ENCODE results near the gene PAM. TPM values are rescaled to one million over a fixed set of nuclear protein-coding genes. Genes with fewer than 3 reads are reported as not detected.

Gene PAM
- total RNA-seq, 1 experiment from 2014 or later = 142 TPM

DNA sequence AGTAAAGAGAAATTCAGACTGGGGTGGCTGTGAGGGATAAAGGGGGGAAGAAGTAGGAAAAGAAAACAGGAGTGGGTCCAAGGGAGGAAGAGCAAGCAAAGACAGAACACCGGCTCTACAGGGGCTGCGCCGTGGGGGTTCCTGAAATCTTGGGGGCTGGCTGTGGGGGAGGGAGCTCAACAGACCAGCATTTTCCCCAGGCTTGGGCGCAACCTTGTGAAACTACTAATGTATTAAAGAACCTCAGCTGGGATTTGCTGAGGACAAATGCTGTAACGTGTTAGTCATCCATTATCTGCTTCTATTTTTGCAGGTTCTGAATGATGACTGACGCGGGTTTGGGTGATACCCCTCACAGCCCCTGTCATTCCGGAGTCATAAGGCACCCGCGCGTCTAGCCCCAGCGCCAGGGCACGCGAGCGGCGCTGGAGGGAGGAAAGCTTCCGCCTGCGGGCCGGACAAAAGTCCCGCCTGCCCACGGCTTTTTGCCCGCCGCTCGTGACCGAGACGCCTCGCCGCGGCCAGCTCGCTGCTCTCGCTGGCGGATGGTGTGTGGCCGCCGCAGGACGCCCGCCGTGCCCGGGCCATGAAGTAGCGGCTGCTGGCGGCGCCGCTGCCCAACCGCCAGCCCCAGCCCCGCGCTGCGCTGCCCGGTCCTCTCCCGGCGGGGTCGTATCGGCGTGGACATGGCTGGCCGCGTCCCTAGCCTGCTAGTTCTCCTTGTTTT, 110.6 kb downstream of the PAM start:
- DNase-seq = peak; percentile 58
- CTCF ChIA-PET = interaction anchor here (1.5 kb wide), 1 partner anchor 185 kb away, joined by 6 read pairs; no protein-coding TSS in a partner anchor
- no peaks in the 10 kb centered on the region for H3K27me3 Mint-ChIP-seq (ENCODE audit: unreplicated experiment)

DNA sequence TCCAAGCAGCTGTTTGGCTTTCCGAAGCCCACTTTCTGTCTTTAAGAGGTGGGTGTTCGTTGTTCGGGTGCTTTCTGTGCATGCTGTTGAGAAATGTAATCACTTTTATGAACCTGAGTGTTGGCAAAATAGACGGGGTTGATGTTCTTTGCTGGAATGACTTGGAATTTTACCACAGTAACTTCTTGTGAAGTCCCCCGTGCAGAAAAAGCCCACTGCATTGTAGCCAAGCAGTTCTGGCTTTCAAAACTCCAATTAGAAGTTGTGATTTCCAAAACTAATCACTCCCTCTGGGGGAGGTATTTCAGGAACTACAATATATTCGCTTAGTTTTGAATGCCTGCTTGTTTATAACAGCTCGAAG, 111.1 kb downstream of the PAM start:
- H3K27ac Mint-ChIP-seq (ENCODE audit: unreplicated experiment) = peak overlapping the region; percentile 73
- no peak for TF ChIP-seq CTCF (IDR thresholded peaks at IDR 0.05; ENCODE audit: unreplicated experiment)
- DNase-seq = no peak
- peak overlapping the region; percentile 69 for H3K4me3 Mint-ChIP-seq (ENCODE audit: low read depth, unreplicated experiment)
- CTCF ChIA-PET = interaction anchor here (1.5 kb wide), 1 partner anchor 185 kb away, joined by 6 read pairs; no protein-coding TSS in a partner anchor
- BruUV-seq (replicated peaks) = no TSS peak
- peaks cover 9% of the 10 kb centered on the region for H3K4me1 Mint-ChIP-seq (ENCODE audit: low read depth, unreplicated experiment)
- H3K36me3 Mint-ChIP-seq (ENCODE audit: insufficient read depth, unreplicated experiment) = peaks cover 15% of the 10 kb centered on the region
- intact Hi-C loops (cut with micrococcal nuclease; ENCODE audit: unreplicated experiment) = loop anchor here (5.0 to 10.0 kb wide), 2 partner anchors 51 to 349 kb away; no protein-coding TSS in a partner anchor
- no peaks in the 10 kb centered on the region for H3K27me3 Mint-ChIP-seq (ENCODE audit: unreplicated experiment)
- H3K9me3 Mint-ChIP-seq (ENCODE audit: low read depth, unreplicated experiment) = no peaks in the 10 kb centered on the region

More for the DNA sequence above, 110.6 kb downstream of the PAM start:
- Mint-ChIP-seq H3K27ac (ENCODE audit: unreplicated experiment) (peak overlapping the region; percentile 73), H3K36me3 (ENCODE audit: insufficient read depth, unreplicated experiment) (peaks cover 15% of the 10 kb centered on the region), H3K4me3 (ENCODE audit: low read depth, unreplicated experiment) (peak overlapping the region; percentile 69), H3K9me3 (ENCODE audit: low read depth, unreplicated experiment) (no peaks in the 10 kb centered on the region), H3K4me1 (ENCODE audit: low read depth, unreplicated experiment) (peaks cover 9% of the 10 kb centered on the region)
- TF ChIP-seq CTCF (IDR thresholded peaks at IDR 0.05; ENCODE audit: unreplicated experiment) = no peak
- no TSS peak for BruUV-seq (replicated peaks)
- intact Hi-C loops (cut with micrococcal nuclease; ENCODE audit: unreplicated experiment) = loop anchor here (5.0 to 10.0 kb wide), 2 partner anchors 52 to 349 kb away; no protein-coding TSS in a partner anchor

DNA sequence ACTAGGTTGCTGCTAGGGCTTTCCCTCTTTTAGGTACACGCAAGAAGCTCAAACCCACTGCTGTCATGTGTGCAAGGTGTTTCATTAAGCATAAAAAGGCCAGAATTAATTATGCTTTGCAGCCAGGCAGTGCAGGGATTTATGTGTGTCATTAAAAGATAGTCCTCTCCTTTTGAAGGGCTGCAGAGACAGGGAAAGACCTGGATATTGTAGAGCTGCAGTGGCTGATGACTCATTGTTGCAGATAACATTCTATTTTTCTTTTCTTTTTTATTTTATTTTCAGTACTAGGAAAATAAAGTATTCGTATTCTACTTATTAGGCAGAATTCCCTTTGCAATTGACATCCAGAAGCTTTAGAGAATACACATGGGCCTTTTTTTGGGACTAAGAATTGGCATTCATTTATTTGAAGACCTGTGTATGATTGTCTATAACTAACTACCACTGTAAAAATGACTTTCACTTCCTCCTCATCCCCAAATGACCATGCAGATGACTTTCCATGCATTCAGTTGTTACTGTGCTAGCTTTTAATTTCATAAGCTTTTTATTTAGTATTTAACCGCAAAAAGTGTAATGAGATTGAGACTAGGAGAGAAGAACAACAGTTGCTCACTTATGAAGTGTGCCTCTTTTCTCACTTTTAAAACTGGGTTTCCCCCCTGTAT, 113.0 kb downstream of the PAM start:
- peaks cover 15% of the 10 kb centered on the region for H3K36me3 Mint-ChIP-seq (ENCODE audit: insufficient read depth, unreplicated experiment)
- CTCF ChIA-PET = interaction anchor here (1.2 to 1.4 kb wide), 2 partner anchors 11 to 88 kb away, joined by 3 read pairs; no protein-coding TSS in a partner anchor
- no peak overlapping the region for H3K4me3 Mint-ChIP-seq (ENCODE audit: low read depth, unreplicated experiment)
- no peaks in the 10 kb centered on the region for H3K27me3 Mint-ChIP-seq (ENCODE audit: unreplicated experiment)
- BruUV-seq (replicated peaks) = no TSS peak
- peaks cover 9% of the 10 kb centered on the region for H3K4me1 Mint-ChIP-seq (ENCODE audit: low read depth, unreplicated experiment)
- H3K9me3 Mint-ChIP-seq (ENCODE audit: low read depth, unreplicated experiment) = no peaks in the 10 kb centered on the region
- H3K27ac Mint-ChIP-seq (ENCODE audit: unreplicated experiment) = no peak overlapping the region
- intact Hi-C loops (cut with micrococcal nuclease; ENCODE audit: unreplicated experiment) = loop anchor here (5.0 to 10.0 kb wide), 2 partner anchors 49 to 347 kb away; no protein-coding TSS in a partner anchor
- TF ChIP-seq CTCF (IDR thresholded peaks at IDR 0.05; ENCODE audit: unreplicated experiment) = no peak
- no peak for DNase-seq

- CTCF ChIA-PET = interaction anchor here (1.4 kb wide), 1 partner anchor 89 kb away, joined by 3 read pairs; no protein-coding TSS in a partner anchor
- no peak for TF ChIP-seq CTCF (IDR thresholded peaks at IDR 0.05; ENCODE audit: unreplicated experiment)
- intact Hi-C loops (cut with micrococcal nuclease; ENCODE audit: unreplicated experiment) = loop anchor here (5.0 to 10.0 kb wide), 2 partner anchors 48 to 346 kb away; no protein-coding TSS in a partner anchor
- Mint-ChIP-seq H3K27ac (ENCODE audit: unreplicated experiment) (no peak overlapping the region), H3K27me3 (ENCODE audit: unreplicated experiment) (no peaks in the 10 kb centered on the region), H3K9me3 (ENCODE audit: low read depth, unreplicated experiment) (no peaks in the 10 kb centered on the region), H3K36me3 (ENCODE audit: insufficient read depth, unreplicated experiment) (peaks cover 15% of the 10 kb centered on the region), H3K4me3 (ENCODE audit: low read depth, unreplicated experiment) (no peak overlapping the region), H3K4me1 (ENCODE audit: low read depth, unreplicated experiment) (peaks cover 9% of the 10 kb centered on the region)
- DNase-seq = no peak
- no TSS peak for BruUV-seq (replicated peaks)
These were observed 114.1 kb downstream of the PAM start for GRCh38 chr5:102869230-102869629.
